Mesendoderm (in vitro differentiated cells): ENCODE results near the gene SUCLG1.

Experiments
- DNase-seq: peaks from one replicate; pipeline ENCODE4 v3.0.0; 2013
- H2AK5ac ChIP-seq: 2 replicates; pipeline ENCODE4 v1.6.1; 2013; ENCODE audit warnings: low read length, inconsistent platforms
- H2BK120ac ChIP-seq: 2 replicates; pipeline ENCODE4 v1.6.1; 2013; ENCODE audit warnings: low read depth, mild to moderate bottlenecking, low read length, moderate library complexity, mixed read lengths
- H2BK15ac ChIP-seq: replicated peaks from 2 replicates; pipeline ENCODE4 v1.6.1; 2013; ENCODE audit warnings: low read depth, mild to moderate bottlenecking, moderate library complexity
- H2BK5ac ChIP-seq: 2 replicates; pipeline ENCODE4 v1.6.1; 2013; ENCODE audit warnings: low read length, inconsistent platforms
- H3K18ac ChIP-seq: 2 replicates; pipeline ENCODE4 v1.6.1; 2013; ENCODE audit warnings: mild to moderate bottlenecking, low read length, mixed read lengths
- H3K23ac ChIP-seq: one replicate; pipeline ENCODE4 v1.6.1; 2013; ENCODE audit warnings: low read length
- H3K27ac ChIP-seq: 2 replicates; pipeline ENCODE4 v1.5.1; 2013; ENCODE audit warnings: low read depth, mild to moderate bottlenecking, inconsistent platforms, low read length, moderate library complexity
- H3K27me3 ChIP-seq: 2 replicates; pipeline ENCODE4 v1.6.1; 2013; ENCODE audit warnings: low read length, control low read depth, mild to moderate bottlenecking, inconsistent platforms; ENCODE audit not compliant: insufficient read depth, poor library complexity
- H3K36me3 ChIP-seq: 2 replicates; pipeline ENCODE4 v1.6.1; 2013; ENCODE audit warnings: low read length, inconsistent platforms; ENCODE audit not compliant: control insufficient read depth, insufficient read depth
- H3K4ac ChIP-seq: one replicate; pipeline ENCODE4 v1.6.1; 2013; ENCODE audit warnings: low read depth, mild to moderate bottlenecking, low read length, moderate library complexity
- H3K4me1 ChIP-seq: 2 replicates; pipeline ENCODE4 v1.6.1; 2013; ENCODE audit warnings: low read depth, low read length, inconsistent platforms; ENCODE audit not compliant: control insufficient read depth
- H3K4me2 ChIP-seq: 2 replicates; pipeline ENCODE4 v1.6.1; 2013; ENCODE audit warnings: low read length
- H3K4me3 ChIP-seq: 2 replicates; pipeline ENCODE4 v1.5.1; 2013; ENCODE audit warnings: mild to moderate bottlenecking, low read length
- H3K56ac ChIP-seq: one replicate; pipeline ENCODE4 v1.6.1; 2013; ENCODE audit warnings: low read length
- H3K79me1 ChIP-seq: 2 replicates; pipeline ENCODE4 v1.6.1; 2013; ENCODE audit warnings: low read length, inconsistent platforms
- H3K79me2 ChIP-seq: 2 replicates; pipeline ENCODE4 v1.6.1; 2013; ENCODE audit warnings: mild to moderate bottlenecking, low read length; ENCODE audit not compliant: control insufficient read depth, insufficient read depth
- H3K9ac ChIP-seq: 2 replicates; pipeline ENCODE4 v1.6.1; 2013; ENCODE audit warnings: low read length, inconsistent platforms
- H4K5ac ChIP-seq: one replicate; pipeline ENCODE4 v1.6.1; 2013; ENCODE audit warnings: low read length
- H4K8ac ChIP-seq: one replicate; pipeline ENCODE4 v1.6.1; 2013; ENCODE audit warnings: low read depth, mild to moderate bottlenecking, control low read depth, low read length, moderate library complexity
- WGBS: extraction: QIAGEN DNeasy Blood & Tissue Kit; methylation state at CpG from one replicate; pipeline ENCODE4 v1.1.7; 2013; ENCODE audit warnings: low lambda C conversion rate, missing lambda C conversion rate; ENCODE audit not compliant: insufficient coverage; ENCODE audit errors: extremely low coverage; 5-methylcytosine and 5-hydroxymethylcytosine counted together

The SUCLG1 gene

DNA sequence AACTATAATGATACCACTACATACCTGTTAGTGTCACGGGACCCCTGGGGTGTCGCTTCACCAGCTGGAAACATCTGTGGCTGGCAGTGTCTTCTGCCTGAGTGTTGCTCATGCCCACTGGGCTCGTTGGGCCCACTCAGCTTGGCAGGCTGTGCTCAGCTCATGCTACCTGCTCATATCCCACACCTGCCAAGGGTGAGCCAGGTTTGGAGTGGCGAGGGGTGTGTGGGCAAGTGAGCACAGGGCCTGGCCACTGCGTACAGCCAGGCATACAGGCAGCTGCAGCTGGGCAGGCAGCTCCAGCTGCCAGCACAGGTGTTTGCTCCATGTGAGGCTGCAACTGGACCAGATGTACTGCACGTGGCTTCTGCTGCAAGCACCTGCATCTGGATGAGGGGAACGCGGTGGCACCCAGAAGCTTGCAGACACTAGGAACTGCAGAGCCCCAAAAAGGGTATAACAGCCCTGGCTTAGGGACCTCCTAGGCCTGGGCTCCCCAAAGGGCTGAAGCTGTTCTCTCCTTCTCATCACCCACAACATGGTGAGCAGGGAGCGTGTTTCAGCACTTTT lies 70.1 kb downstream of the SUCLG1 start:
- no peak overlapping the region for H2BK120ac ChIP-seq
- WGBS, result no CpG with 5 or more reads among the region's 9 CpGs
- H2BK5ac ChIP-seq, result no peak overlapping the region
- no peak overlapping the region for H3K18ac ChIP-seq
- H2AK5ac ChIP-seq, result no peak overlapping the region
- H3K79me1 ChIP-seq, result no peaks in the 10 kb centered on the region
- no peak for DNase-seq
- H3K36me3 ChIP-seq, result no peaks in the 10 kb centered on the region
- no peak overlapping the region for H3K9ac ChIP-seq
- no peak overlapping the region for H3K56ac ChIP-seq
- no peak overlapping the region for H4K8ac ChIP-seq
- H3K4ac ChIP-seq, result no peak overlapping the region
- H4K5ac ChIP-seq, result no peak overlapping the region
- H3K4me3 ChIP-seq, result no peak overlapping the region
- H3K4me1 ChIP-seq, result peaks cover 4% of the 10 kb centered on the region
- no peaks in the 10 kb centered on the region for H3K27me3 ChIP-seq
- no peak overlapping the region for H2BK15ac ChIP-seq
- no peaks in the 10 kb centered on the region for H3K79me2 ChIP-seq
- H3K4me2 ChIP-seq, result no peak overlapping the region
- no peak overlapping the region for H3K23ac ChIP-seq
- H3K27ac ChIP-seq, result no peak overlapping the region

DNA sequence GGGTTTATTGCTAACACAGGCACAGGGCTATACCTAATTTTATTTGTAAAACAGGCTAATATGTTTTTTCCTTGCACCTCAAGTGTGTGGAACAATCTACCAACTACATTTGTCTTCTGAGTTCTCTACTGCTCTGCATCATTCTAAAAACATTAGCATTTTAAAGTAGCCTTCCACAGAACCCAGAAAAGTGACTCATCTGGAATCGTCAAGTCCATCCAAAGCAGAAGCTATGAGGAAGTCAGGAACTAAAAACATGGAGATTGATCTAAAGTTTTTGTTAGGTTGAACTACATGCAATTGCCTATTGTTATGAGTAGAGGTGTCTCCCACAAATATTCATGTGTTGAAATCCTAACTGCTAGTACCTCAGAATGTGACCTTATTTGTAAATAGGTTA lies 70.9 kb downstream of the SUCLG1 start:
- Histone ChIP-seq H4K8ac (no peak overlapping the region), H3K36me3 (no peaks in the 10 kb centered on the region), H2BK120ac (no peak overlapping the region), H3K4me2 (no peak overlapping the region), H3K79me1 (no peaks in the 10 kb centered on the region), H2AK5ac (no peak overlapping the region), H3K4me1 (peaks cover 2% of the 10 kb centered on the region), H3K18ac (no peak overlapping the region), H2BK15ac (no peak overlapping the region), H2BK5ac (no peak overlapping the region), H3K56ac (no peak overlapping the region), H3K4ac (no peak overlapping the region), H3K23ac (no peak overlapping the region), H3K27me3 (no peaks in the 10 kb centered on the region), H3K27ac (no peak overlapping the region), H4K5ac (no peak overlapping the region), H3K9ac (no peak overlapping the region), H3K79me2 (no peaks in the 10 kb centered on the region), H3K4me3 (no peak overlapping the region)
- no peak for DNase-seq
- no CpG with 5 or more reads among the region's 1 CpG for WGBS

DNA sequence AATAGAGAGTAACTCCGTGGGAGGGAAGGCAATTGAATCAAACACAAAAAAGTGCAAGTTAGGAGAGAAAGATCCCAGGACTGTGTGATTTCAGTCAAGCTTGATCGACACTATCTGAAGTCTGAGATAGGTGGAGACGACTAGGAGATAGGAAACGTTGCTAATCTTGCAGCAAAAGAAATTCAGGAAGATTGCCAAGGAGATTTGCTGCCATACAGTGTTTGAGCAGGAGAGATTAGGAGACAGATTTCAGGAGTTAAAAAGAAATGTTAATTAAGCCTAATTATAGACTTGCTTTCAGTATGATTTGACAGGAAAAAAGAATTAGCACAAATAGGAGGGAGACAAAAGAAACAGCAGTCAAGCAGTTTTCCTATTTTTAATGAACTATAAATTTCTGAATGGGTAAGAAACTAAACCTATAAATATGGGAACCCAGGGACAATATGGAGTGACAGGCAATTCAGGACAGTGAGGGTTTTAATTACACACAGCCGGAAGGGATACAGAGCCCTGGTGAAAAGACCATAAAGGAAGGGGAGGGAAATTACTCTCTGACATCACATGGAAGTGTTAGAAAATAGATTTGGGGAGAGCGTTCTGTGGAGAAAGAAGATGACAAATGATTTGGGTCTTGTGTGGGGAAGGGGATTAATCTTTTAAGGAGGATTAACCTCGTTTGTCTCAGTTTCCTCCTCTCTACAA lies 72.6 kb downstream of the SUCLG1 start:
- Histone ChIP-seq H3K4ac (no peak overlapping the region), H3K79me1 (no peaks in the 10 kb centered on the region), H3K9ac (no peak overlapping the region), H3K4me3 (no peak overlapping the region), H3K27me3 (no peaks in the 10 kb centered on the region), H2BK120ac (no peak overlapping the region), H3K79me2 (no peaks in the 10 kb centered on the region), H2BK15ac (no peak overlapping the region), H3K23ac (no peak overlapping the region), H4K8ac (no peak overlapping the region), H2BK5ac (no peak overlapping the region), H3K27ac (no peak overlapping the region), H3K4me2 (no peak overlapping the region), H3K18ac (no peak overlapping the region), H3K56ac (no peak overlapping the region), H3K4me1 (peaks cover 2% of the 10 kb centered on the region), H2AK5ac (no peak overlapping the region), H3K36me3 (no peaks in the 10 kb centered on the region), H4K5ac (no peak overlapping the region)
- no CpG with 5 or more reads among the region's 7 CpGs for WGBS
- DNase-seq, result peak; percentile 87

DNA sequence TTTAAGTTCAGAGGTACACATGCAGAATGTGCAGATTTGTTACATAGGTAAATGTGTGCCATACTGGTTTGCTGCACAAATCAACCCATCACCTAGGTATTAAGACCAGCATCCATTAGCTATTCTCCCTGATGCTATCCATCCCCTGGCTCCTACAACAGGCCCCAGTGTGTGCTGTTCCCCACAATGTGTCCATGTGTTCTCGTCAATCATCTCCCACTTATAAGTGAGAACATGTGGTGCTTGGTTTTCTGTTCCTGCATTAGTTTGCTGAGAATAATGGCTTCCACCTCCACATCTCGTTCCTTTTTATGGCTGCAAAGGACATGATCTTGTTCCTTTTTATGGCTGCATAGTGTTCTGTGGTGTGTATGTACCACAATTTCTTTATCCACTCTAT lies 75.8 kb downstream of the SUCLG1 start:
- no peak for DNase-seq
- H2BK5ac ChIP-seq, result no peak overlapping the region
- H3K27me3 ChIP-seq, result no peaks in the 10 kb centered on the region
- H4K8ac ChIP-seq, result no peak overlapping the region
- no peak overlapping the region for H3K23ac ChIP-seq
- peaks cover 2% of the 10 kb centered on the region for H3K4me1 ChIP-seq
- H4K5ac ChIP-seq, result no peak overlapping the region
- H3K4me2 ChIP-seq, result no peak overlapping the region
- H3K36me3 ChIP-seq, result no peaks in the 10 kb centered on the region
- H2BK120ac ChIP-seq, result no peak overlapping the region
- H3K4me3 ChIP-seq, result no peak overlapping the region
- H3K27ac ChIP-seq, result no peak overlapping the region
- H3K18ac ChIP-seq, result no peak overlapping the region
- H3K4ac ChIP-seq, result no peak overlapping the region
- no peaks in the 10 kb centered on the region for H3K79me2 ChIP-seq
- no peak overlapping the region for H2AK5ac ChIP-seq
- no peak overlapping the region for H3K9ac ChIP-seq
- no peak overlapping the region for H2BK15ac ChIP-seq
- H3K56ac ChIP-seq, result no peak overlapping the region
- H3K79me1 ChIP-seq, result no peaks in the 10 kb centered on the region
- no CpG with 5 or more reads among the region's 2 CpGs for whole genome bisulfite sequencing

DNA sequence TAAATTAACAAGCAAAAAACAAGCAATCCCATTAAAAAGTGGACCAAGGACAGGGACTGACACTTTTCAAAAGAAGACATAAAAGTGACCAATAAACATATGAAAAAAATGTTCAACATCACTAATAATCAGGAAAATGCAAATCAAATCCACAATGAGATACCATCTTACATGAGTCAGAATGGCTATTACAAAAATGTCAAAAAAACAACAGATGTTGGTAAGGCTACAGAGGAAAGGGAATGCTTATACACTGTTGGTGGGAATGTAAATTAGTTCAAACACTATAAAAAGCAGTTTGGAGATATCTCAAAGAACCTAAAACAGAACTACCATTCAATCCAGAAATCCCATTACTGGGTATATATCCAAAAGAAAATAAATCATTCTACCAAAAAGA lies 78.2 kb downstream of the SUCLG1 start:
- H3K4me1 ChIP-seq, result no peaks in the 10 kb centered on the region
- no peak overlapping the region for H3K23ac ChIP-seq
- DNase-seq, result no peak
- no peak overlapping the region for H2BK5ac ChIP-seq
- no peak overlapping the region for H3K4ac ChIP-seq
- no peak overlapping the region for H3K56ac ChIP-seq
- no peak overlapping the region for H2AK5ac ChIP-seq
- no peak overlapping the region for H4K5ac ChIP-seq
- no peaks in the 10 kb centered on the region for H3K36me3 ChIP-seq
- H2BK15ac ChIP-seq, result no peak overlapping the region
- no peak overlapping the region for H4K8ac ChIP-seq
- no peak overlapping the region for H3K4me2 ChIP-seq
- no peaks in the 10 kb centered on the region for H3K79me1 ChIP-seq
- H3K27ac ChIP-seq, result no peak overlapping the region
- H2BK120ac ChIP-seq, result no peak overlapping the region
- no peak overlapping the region for H3K18ac ChIP-seq
- no peaks in the 10 kb centered on the region for H3K79me2 ChIP-seq
- no peaks in the 10 kb centered on the region for H3K27me3 ChIP-seq
- no peak overlapping the region for H3K4me3 ChIP-seq
- no peak overlapping the region for H3K9ac ChIP-seq

DNA sequence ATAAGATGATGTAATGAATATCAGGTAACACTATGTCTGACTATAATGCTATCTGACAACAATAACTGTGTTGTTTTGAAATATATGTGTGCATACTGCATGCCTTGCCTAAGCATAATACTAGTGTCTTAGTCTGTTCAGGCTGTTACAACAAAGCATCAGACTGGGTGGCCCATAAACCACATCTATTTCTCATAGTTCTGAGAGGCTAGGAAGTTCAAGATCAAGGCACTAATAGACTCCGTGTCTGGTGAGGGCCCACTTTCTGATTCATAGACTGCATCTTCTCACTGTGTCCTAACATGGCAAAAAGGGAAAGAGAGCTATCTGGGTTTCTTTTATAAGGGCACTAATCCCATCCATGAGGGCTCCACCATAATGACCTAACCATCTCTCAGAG lies 80.1 kb downstream of the SUCLG1 start:
- Histone ChIP-seq H2AK5ac (no peak overlapping the region), H3K4me3 (no peak overlapping the region), H3K27me3 (no peaks in the 10 kb centered on the region), H3K56ac (no peak overlapping the region), H3K4me1 (no peaks in the 10 kb centered on the region), H3K9ac (no peak overlapping the region), H3K36me3 (no peaks in the 10 kb centered on the region), H3K79me2 (no peaks in the 10 kb centered on the region), H3K27ac (no peak overlapping the region), H3K4me2 (no peak overlapping the region), H3K79me1 (no peaks in the 10 kb centered on the region), H2BK120ac (no peak overlapping the region), H2BK15ac (no peak overlapping the region), H4K8ac (no peak overlapping the region), H3K23ac (no peak overlapping the region), H4K5ac (no peak overlapping the region), H2BK5ac (no peak overlapping the region), H3K18ac (no peak overlapping the region), H3K4ac (no peak overlapping the region)
- no peak for DNase-seq
- WGBS, result no CpG with 5 or more reads among the region's 1 CpG
